Smooth muscle cell (in vitro differentiated cells): ENCODE data around the gene HOOK2. TPM values are rescaled to one million over a fixed set of nuclear protein-coding genes. Genes with fewer than 3 reads are reported as not detected.
"Not testable (repeated sequence)": the region's sequence is repeated elsewhere in the genome, so short reads cannot be mapped to it uniquely, and the experiment has no call there.

ENCODE experiments used
- DNase-seq: peaks from one replicate; lab custom pipeline; 2025; ENCODE audit not compliant: unreplicated experiment; lab: John Stamatoyannopoulos, UW
- H2AFZ ChIP-seq: fragments of 200-600 bp; sonication (generic); 2 replicates; pipeline ENCODE4 v1.6.0; 2016; ENCODE audit warnings: antibody characterized with exemption, low read depth, mild to moderate bottlenecking
- H3F3A ChIP-seq: fragments of 200-600 bp; sonication (generic); 2 replicates; pipeline ENCODE4 v1.6.0; 2017; ENCODE audit warnings: antibody characterized with exemption, low read depth
- H3K27ac ChIP-seq: fragments of 200-600 bp; sonication (generic); 2 replicates; pipeline ENCODE4 v1.5.1; 2016; ENCODE audit warnings: low read depth, mild to moderate bottlenecking
- H3K27me3 ChIP-seq: fragments of 200-600 bp; sonication (generic); 2 replicates; pipeline ENCODE4 v1.6.1; 2016; ENCODE audit warnings: low read depth, mild to moderate bottlenecking
- H3K36me3 ChIP-seq: fragments of 200-600 bp; sonication (generic); 2 replicates; pipeline ENCODE4 v1.5.1; 2016; ENCODE audit warnings: low read depth
- H3K4me1 ChIP-seq: fragments of 200-600 bp; sonication (generic); 2 replicates; pipeline ENCODE4 v1.5.1; 2016; ENCODE audit warnings: low read depth
- H3K4me2 ChIP-seq: fragments of 200-600 bp; sonication (generic); 2 replicates; pipeline ENCODE4 v1.6.0; 2016; ENCODE audit warnings: mild to moderate bottlenecking
- H3K4me3 ChIP-seq: fragments of 200-600 bp; sonication (generic); 2 replicates; pipeline ENCODE4 v1.5.1; 2016; ENCODE audit warnings: mild to moderate bottlenecking
- H3K79me2 ChIP-seq: fragments of 200-600 bp; sonication (generic); 2 replicates; pipeline ENCODE4 v1.6.0; 2016; ENCODE audit warnings: low read depth, mild to moderate bottlenecking
- H3K9ac ChIP-seq: fragments of 200-600 bp; sonication (generic); 2 replicates; pipeline ENCODE4 v1.6.0; 2016; ENCODE audit warnings: low read depth
- H3K9me3 ChIP-seq: fragments of 200-600 bp; sonication (generic); replicated peaks from 2 replicates; pipeline ENCODE4 v1.5.1; 2016; ENCODE audit warnings: low read depth
- H4K20me1 ChIP-seq: fragments of 200-600 bp; sonication (generic); 2 replicates; pipeline ENCODE4 v1.6.0; 2016; ENCODE audit warnings: low read depth
- CTCF ChIP-seq: fragments of 200-600 bp; sonication (generic); IDR thresholded peaks from 2 replicates; pipeline ENCODE4 v1.5.1; 2017; ENCODE audit warnings: borderline replicate concordance, mild to moderate bottlenecking, antibody characterized with exemption; ENCODE audit not compliant: insufficient read depth, poor library complexity, severe bottlenecking
- WGBS: methylation state at CpG from one replicate; pipeline ENCODE4 v1.1.7; 2016; ENCODE audit warnings: low lambda C conversion rate; 5-methylcytosine and 5-hydroxymethylcytosine counted together
- polyA plus RNA-seq: library from polyadenylated mRNA; unstranded; fragments of >200 nt; fragmentation: Nextera tagmentation; extraction: Ambion mirVana; gene quantifications from 2 replicates; pipeline ENCODE4 v1.2.1, GENCODE V29; 2016
- total RNA-seq: library from RNA; depleted of rRNA; stranded (reverse); fragments of >200 nt; gene quantifications from 2 replicates; pipeline ENCODE4 v1.2.3, GENCODE V29; 2014

Gene HOOK2, protein sequence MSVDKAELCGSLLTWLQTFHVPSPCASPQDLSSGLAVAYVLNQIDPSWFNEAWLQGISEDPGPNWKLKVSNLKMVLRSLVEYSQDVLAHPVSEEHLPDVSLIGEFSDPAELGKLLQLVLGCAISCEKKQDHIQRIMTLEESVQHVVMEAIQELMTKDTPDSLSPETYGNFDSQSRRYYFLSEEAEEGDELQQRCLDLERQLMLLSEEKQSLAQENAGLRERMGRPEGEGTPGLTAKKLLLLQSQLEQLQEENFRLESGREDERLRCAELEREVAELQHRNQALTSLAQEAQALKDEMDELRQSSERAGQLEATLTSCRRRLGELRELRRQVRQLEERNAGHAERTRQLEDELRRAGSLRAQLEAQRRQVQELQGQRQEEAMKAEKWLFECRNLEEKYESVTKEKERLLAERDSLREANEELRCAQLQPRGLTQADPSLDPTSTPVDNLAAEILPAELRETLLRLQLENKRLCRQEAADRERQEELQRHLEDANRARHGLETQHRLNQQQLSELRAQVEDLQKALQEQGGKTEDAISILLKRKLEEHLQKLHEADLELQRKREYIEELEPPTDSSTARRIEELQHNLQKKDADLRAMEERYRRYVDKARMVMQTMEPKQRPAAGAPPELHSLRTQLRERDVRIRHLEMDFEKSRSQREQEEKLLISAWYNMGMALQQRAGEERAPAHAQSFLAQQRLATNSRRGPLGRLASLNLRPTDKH
- total RNA-seq (16.7 and 20.5 TPM in 2 replicates), polyA plus RNA-seq (14.6 and 48.3 TPM in 2 replicates)

DNA sequence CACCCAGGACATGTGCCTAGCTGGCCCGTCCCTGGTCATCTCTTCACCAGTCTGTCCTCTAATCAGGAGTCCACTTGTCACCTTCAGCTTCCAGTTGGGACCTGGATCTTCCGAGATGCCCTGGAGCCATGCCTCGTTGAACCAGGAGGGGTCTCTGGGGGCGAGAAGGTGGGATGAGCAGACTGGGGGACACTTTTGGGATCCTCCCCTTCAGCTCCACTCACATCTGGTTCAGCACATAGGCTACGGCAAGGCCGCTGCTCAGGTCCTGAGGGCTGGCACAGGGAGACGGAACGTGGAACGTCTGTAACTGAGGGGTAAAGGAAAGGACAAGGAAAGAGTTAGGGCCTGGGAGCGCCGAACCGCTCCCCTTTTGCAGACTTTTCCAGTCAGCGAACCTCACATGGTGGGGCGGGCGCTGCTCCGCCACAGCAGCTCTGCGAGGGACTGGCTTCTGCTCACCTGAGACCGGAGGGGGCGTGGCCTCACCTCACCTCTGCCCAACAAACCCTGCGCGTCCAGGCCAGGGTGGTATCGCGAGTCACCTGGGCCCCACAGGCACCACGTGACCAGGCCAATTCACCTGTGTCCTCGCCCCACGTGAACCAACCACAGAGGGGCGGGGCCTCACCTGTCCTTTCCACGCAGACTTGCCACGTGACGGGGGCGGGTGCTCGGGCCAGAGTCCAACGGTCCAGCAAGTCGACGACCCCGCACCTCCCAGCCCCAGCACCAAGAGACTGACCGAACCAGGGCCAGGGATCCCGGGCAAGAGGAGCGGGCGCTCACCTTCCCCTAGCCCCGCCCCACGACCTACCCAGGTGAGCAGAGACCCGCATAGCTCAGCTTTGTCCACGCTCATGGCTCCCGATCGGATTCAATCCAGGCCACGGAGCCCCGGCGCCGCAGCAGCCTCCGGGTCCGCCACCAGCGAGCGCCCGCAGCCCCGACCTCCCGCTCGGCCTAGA is at the start of gene HOOK2:
TSS of gene HOOK2 (minus strand) at position 965 of the 968 bp plus-strand sequence. CDS start at position 862, 103 bp downstream.
- WGBS: 20% methylated on average over 40 of the region's 58 CpGs
- no peaks in the 10 kb centered on the region for H4K20me1 ChIP-seq
- H3K27ac ChIP-seq: peak within 1 kb of the TSS; percentile 51

DNA sequence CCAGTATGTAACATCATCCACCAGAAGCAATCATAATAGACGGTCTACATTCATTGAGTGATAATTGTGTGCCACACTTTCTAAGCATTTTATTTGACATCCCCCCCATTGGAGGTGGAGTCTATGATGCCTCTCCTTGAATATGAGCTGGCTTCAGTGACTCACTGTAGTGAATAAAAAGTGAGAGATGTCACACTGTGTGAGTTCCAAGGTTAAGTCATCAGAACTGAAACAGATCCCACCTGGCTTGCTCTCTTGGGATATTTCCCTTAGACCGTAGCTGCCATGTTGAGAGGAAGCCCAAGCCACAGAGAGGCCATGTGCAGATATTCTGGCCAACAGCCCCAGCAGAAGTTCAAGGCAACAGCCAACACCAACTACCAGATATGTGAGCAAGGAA is 46.4 kb upstream of the HOOK2 start:
- Histone ChIP-seq H3K36me3 (no peaks in the 10 kb centered on the region), H3K4me2 (no peak overlapping the region), H3K27ac (no peak overlapping the region), H4K20me1 (no peaks in the 10 kb centered on the region), H3K4me1 (no peaks in the 10 kb centered on the region), H3F3A (no peaks in the 10 kb centered on the region), H3K27me3 (no peaks in the 10 kb centered on the region), H3K9me3 (no peaks in the 10 kb centered on the region), H3K4me3 (no peak overlapping the region), H3K79me2 (no peaks in the 10 kb centered on the region), H3K9ac (no peak overlapping the region), H2AFZ (no peak overlapping the region)
- 87% methylated on average over 2 of the region's 2 CpGs for WGBS
- TF ChIP-seq CTCF: no peak
- DNase-seq: no peak

More for the DNA sequence above, at the start of gene HOOK2:
- Histone ChIP-seq H3K36me3 (no peaks in the 10 kb centered on the region), H3K4me3 (peak within 1 kb of the TSS; percentile 66), H3K4me2 (peak within 1 kb of the TSS; percentile 94), H3K9ac (peak within 1 kb of the TSS; percentile 70), H3K79me2 (peaks cover 6% of the 10 kb centered on the region), H3K27me3 (no peaks in the 10 kb centered on the region), H2AFZ (peak within 1 kb of the TSS; percentile 39), H3K9me3 (no peaks in the 10 kb centered on the region), H3K4me1 (peaks cover 19% of the 10 kb centered on the region), H3F3A (peaks cover 34% of the 10 kb centered on the region)
- DNase-seq: no peak
- no peak for TF ChIP-seq CTCF

GRCh38 chr19:12817810-12818209 is 42.5 kb upstream of the HOOK2 start:
- 93% methylated on average over 7 of the region's 11 CpGs for WGBS
- not testable (repeated sequence) for H4K20me1 ChIP-seq, H3F3A ChIP-seq, H3K79me2 ChIP-seq, DNase-seq, H3K27ac ChIP-seq, H3K4me2 ChIP-seq, H2AFZ ChIP-seq, H3K27me3 ChIP-seq, H3K4me1 ChIP-seq, H3K36me3 ChIP-seq, H3K4me3 ChIP-seq, H3K9me3 ChIP-seq, H3K9ac ChIP-seq

DNA sequence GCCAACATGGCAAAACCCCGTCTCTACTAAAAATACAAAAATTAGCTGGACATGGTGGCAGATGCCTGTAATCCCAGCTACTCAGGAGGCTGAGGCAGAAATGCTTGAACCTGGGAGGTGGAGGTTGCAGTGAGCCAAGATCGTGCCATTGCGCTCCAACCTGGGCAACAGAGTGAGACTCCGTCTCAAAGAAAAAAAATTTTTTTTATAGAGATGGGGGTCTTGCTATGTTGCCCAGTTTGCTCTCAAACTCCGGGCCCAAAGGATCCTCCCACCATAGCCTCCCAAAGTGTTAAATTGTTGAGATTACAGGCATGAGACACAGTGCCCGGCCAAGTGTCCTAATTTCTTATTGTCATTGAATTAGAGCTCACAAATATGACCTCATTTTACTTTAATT is 41.8 kb upstream of the HOOK2 start:
- H3K4me1 ChIP-seq, H4K20me1 ChIP-seq, H3K9ac ChIP-seq, H2AFZ ChIP-seq, H3K4me2 ChIP-seq, H3K27me3 ChIP-seq, H3K27ac ChIP-seq, DNase-seq, H3K4me3 ChIP-seq, H3K9me3 ChIP-seq, H3K36me3 ChIP-seq, H3F3A ChIP-seq, H3K79me2 ChIP-seq: not testable (repeated sequence)
- WGBS: 100% methylated on average over 6 of the region's 6 CpGs
